Activated T-cell treated with anti-CD3 and anti-CD28 coated beads, Interleukin-2, amount 50 U/mL, for 72 hours (primary cell): ENCODE data around the gene RGS2. TPM values are rescaled to one million over a fixed set of nuclear protein-coding genes. Genes with fewer than 3 reads are reported as not detected.
A peak's percentile ranks its signal among the peaks of the same experiment; 100 is the strongest.

Experiments
- ATAC-seq, 2 donors: fragments of 150-1000 bp; cut with Tn5 transposase; replicated peaks in 1 of 2; 2 replicates each; pipeline ENCODE4 v1.10.0; 2021; ENCODE audit warnings: moderate library complexity in 2 of 2, mild to moderate bottlenecking in 1 of 2
- DNase-seq, 2 donors: peaks; one replicate each; pipeline ENCODE4 v3.0.0; 2021 to 2022; ENCODE audit warnings: mixed read lengths in 1 of 2
- H3K27ac Mint-ChIP-seq: one replicate; pipeline ENCODE4 v1.8.0; 2022; ENCODE audit warnings: mild to moderate bottlenecking, moderate library complexity, mixed read lengths
- H3K27me3 Mint-ChIP-seq: one replicate; pipeline ENCODE4 v1.8.0; 2022; ENCODE audit warnings: low read depth, mixed read lengths
- H3K36me3 Mint-ChIP-seq, 2 donors: one replicate each; pipeline ENCODE4 v1.8.0; 2022; ENCODE audit warnings: mixed read lengths in 2 of 2, mild to moderate bottlenecking in 1 of 2; ENCODE audit not compliant: insufficient read depth in 2 of 2
- H3K4me1 Mint-ChIP-seq: one replicate; pipeline ENCODE4 v1.8.0; 2022; ENCODE audit warnings: low read depth, mixed read lengths
- H3K4me3 Mint-ChIP-seq, 2 donors: one replicate each; pipeline ENCODE4 v1.8.0; 2022; ENCODE audit warnings: mild to moderate bottlenecking in 2 of 2, mixed read lengths in 2 of 2, moderate library complexity in 2 of 2
- H3K9me3 Mint-ChIP-seq, 2 donors: one replicate each; pipeline ENCODE4 v1.8.0; 2022; ENCODE audit warnings: mixed read lengths in 2 of 2
- total RNA-seq, 2 donors: library from RNA; stranded (reverse); gene quantifications; one replicate each; pipeline ENCODE4 v1.2.3, GENCODE V29; 2022

Gene RGS2, protein sequence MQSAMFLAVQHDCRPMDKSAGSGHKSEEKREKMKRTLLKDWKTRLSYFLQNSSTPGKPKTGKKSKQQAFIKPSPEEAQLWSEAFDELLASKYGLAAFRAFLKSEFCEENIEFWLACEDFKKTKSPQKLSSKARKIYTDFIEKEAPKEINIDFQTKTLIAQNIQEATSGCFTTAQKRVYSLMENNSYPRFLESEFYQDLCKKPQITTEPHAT
- total RNA-seq: 10 to 100 TPM; 20.0 to 21.1 TPM

DNA sequence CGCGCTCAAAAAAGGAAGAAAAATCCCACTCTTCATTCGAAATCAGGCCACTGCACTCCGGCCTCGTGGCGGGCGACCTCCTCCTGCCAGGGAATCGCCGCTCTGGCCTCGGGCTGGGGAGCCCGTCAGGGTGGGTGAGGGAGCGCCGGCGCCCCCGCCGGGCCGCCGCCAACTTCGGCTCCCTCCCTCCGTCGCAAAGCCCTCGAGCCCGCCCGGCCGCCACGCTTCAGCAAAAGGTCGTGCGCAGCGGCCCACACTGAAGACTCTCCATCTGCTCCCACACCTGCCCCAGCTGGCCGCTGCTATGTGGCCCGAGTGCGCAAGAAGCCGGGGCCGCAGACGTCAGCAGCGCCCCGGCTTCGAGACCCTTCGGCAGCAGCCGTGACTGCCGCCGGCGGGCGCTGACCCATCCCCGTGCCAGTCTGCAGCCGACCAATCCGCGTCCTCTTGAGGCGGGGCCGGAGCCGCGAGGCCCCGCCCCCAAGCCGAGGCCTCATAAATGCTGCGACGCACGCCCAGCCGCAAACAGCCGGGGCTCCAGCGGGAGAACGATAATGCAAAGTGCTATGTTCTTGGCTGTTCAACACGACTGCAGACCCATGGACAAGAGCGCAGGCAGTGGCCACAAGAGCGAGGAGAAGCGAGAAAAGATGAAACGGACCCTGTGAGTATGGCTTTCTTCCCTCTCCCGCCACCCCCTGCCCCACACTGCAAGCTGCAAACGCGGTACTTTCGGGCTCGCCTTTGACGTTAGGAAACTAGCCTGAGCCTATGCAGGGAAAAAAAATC lies at the start of gene RGS2:
TSS of gene RGS2 (plus strand) at position 522 of the 789 bp plus-strand sequence. CDS start at position 555, 33 bp downstream.
- peaks cover 4 to 8% of the 10 kb centered on the region in 2 donors for H3K36me3 Mint-ChIP-seq
- ATAC-seq (peak; percentile 93 to 94), DNase-seq (peak; percentile 88 to 89)
- H3K27me3 Mint-ChIP-seq: peaks cover 4% of the 10 kb centered on the region
- no peaks in the 10 kb centered on the region for H3K9me3 Mint-ChIP-seq
- H3K4me1 Mint-ChIP-seq: peaks cover 36% of the 10 kb centered on the region
- peak within 1 kb of the TSS; percentile 89 for H3K27ac Mint-ChIP-seq
- H3K4me3 Mint-ChIP-seq: peak within 1 kb of the TSS; percentile 89 to 92

DNA sequence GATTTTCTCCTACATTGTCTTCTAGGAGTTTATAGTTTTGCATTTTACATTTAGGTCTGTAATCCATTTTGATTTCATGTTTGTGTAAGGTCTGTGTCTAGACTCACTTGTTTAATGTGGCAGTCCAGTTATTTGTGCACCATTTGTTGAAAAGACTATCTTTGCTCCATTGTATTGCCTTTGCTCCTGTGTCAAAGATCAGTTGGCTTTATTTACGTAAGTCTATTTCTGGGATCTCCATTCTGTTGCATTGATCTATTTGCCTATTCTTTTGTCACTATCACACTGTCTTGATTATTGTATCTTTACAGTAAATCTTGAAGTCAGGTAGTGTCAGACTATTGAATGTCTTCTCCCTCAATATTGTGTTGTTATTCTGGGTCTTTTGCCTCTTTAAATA lies 49.7 kb upstream of the RGS2 start:
- H3K4me1 Mint-ChIP-seq: peaks cover 5% of the 10 kb centered on the region
- DNase-seq (no peak), ATAC-seq (no peak)
- no peak overlapping the region for H3K4me3 Mint-ChIP-seq
- no peaks in the 10 kb centered on the region for H3K36me3 Mint-ChIP-seq
- peaks cover 21% of the 10 kb centered on the region for H3K27me3 Mint-ChIP-seq
- no peak overlapping the region for H3K27ac Mint-ChIP-seq
- H3K9me3 Mint-ChIP-seq: peaks cover 2 to 3% of the 10 kb centered on the region in 2 donors

DNA sequence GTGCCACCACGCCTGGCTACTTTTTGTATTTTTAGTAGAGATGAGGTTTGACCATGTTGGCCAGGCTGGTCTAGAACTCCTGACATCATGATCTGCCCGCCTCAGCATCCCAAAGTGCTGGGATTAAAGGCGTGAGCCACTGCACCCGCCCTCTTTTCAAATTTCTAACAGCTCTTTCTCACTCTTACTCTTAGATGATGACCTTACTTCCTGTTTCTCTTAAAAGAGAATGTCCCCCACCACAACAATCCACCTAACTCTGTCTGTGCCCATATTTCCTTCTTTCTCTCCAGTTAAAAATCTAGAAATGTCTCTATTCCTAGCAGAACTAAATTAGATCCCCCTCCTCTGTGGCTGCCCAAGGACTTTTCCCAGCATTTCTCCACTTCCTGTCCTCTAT lies 46.6 kb upstream of the RGS2 start:
- Mint-ChIP-seq H3K27me3 (peaks cover 28% of the 10 kb centered on the region), H3K4me1 (peaks cover 5% of the 10 kb centered on the region), H3K36me3 (no peaks in the 10 kb centered on the region), H3K9me3 (peaks cover 2 to 3% of the 10 kb centered on the region in 2 donors), H3K4me3 (no peak overlapping the region), H3K27ac (no peak overlapping the region)
- ATAC-seq (no peak), DNase-seq (no peak)

DNA sequence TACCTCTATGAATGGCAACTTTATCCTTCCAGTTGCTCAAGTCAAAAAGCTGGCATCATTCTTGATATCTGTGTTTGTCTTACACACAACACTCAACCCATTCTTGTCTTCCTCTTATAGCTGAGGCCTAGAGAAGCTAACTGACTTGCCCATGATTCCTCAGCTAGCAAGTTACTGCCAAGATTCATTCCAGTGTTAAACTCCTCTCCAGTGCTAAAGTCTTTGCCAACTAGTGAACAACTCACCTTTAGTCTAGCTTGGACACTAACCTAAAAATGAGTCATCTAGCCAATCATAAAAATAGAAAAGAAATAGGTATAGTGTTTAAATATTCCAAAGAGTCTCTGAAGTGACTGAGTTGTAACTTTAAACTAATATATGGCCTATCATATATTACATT lies 45.6 kb upstream of the RGS2 start:
- Mint-ChIP-seq H3K27ac (no peak overlapping the region), H3K9me3 (peaks cover 2 to 3% of the 10 kb centered on the region in 2 donors), H3K36me3 (no peaks in the 10 kb centered on the region), H3K27me3 (peaks cover 30% of the 10 kb centered on the region), H3K4me3 (no peak overlapping the region), H3K4me1 (peaks cover 5% of the 10 kb centered on the region)
- DNase-seq (no peak), ATAC-seq (no peak)

DNA sequence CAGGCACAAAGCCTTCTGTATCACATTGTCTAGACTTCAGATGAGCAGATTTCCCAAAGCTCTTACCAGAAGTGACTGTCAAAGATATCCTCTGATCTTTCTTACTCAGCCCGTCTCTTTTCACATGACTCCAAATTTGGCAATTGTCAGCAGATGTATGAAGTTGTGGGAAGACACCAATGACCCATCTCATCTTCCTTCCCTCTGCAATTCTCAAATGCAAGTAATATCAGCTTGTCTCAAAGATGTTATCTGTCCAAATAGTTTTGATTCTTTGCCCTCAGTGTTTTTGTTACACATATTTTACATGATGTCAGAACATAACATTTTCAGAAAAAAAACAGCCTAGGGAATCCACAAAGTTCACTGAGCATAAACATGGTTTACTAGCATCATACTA lies 45.1 kb upstream of the RGS2 start:
- H3K27ac Mint-ChIP-seq: no peak overlapping the region
- peaks cover 5% of the 10 kb centered on the region for H3K4me1 Mint-ChIP-seq
- H3K27me3 Mint-ChIP-seq: peaks cover 31% of the 10 kb centered on the region
- ATAC-seq: peak in 1 of 2 donors; percentile 61
- DNase-seq: no peak
- H3K4me3 Mint-ChIP-seq: no peak overlapping the region
- H3K36me3 Mint-ChIP-seq: no peaks in the 10 kb centered on the region
- H3K9me3 Mint-ChIP-seq: peaks cover 2 to 3% of the 10 kb centered on the region in 2 donors

DNA sequence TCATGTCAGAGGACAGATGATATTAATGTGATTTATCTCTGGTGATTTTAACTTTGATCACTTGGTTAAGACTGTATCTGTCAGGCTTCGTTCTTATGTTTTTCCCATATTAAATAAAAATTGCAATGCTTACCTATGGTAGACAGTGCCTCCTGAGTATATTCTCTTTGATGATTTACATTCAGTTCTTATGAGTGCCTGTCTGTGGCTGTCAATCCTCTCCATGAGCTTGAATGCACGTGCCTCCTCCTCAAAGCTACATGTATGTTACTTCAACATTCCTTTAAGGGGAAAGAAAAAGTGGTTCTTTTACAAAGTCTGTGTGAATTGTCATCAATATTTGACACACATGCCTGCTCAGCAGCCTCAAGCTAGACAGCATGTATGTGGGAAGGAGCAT lies 44.2 kb upstream of the RGS2 start:
- H3K36me3 Mint-ChIP-seq: no peaks in the 10 kb centered on the region
- H3K27ac Mint-ChIP-seq: no peak overlapping the region
- peaks cover 2 to 3% of the 10 kb centered on the region in 2 donors for H3K9me3 Mint-ChIP-seq
- ATAC-seq (no peak), DNase-seq (no peak)
- H3K4me1 Mint-ChIP-seq: peaks cover 5% of the 10 kb centered on the region
- no peak overlapping the region for H3K4me3 Mint-ChIP-seq
- H3K27me3 Mint-ChIP-seq: peaks cover 38% of the 10 kb centered on the region

DNA sequence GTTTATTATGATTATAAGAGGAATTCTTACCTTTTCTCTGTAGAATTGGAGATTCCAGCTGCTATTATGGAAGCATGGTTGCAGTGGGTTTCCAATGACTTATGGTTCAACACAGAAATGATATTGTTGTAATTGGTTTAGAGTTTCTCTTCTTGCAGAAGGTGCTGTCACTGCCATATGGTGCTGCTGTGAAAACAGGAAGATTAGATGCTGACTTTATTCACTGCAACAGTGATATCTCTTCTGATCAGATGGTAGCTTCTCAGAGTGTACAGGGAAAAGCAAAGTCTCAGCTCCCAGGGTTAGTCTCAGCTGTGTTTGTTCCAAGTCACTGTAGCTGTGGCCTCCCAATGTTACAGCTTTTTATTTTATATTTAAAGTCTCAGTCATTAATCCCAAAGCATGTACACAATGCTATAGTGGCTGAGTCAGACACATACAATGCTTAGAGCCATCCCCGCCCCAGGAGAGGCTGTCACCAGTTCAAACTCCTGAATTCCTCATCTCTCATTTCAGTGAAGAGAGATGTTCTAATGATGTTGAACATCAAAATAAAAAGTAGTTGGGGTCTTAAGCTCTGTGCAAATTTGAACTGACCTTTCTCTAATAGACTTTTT lies 42.7 kb upstream of the RGS2 start:
- H3K27ac Mint-ChIP-seq: no peak overlapping the region

DNA sequence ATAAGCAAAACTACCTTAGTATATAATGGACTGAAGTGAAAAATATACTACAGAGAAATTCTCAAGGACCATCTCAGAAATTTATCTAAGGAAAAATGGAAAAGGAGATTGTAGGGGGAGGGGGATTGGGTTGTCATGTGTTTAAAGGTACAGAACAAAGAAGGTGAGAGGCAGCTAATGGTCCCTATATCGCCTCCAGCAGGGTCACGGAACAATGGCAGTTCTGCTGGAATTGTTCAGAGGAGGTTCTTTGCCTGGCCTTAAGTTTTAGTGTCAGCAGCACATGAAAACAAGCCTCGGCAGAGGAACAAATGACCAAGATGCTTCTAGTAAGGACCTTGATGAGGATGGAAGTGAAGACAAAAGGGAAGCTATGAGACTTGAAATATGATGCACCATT lies 42.0 kb upstream of the RGS2 start:
- Mint-ChIP-seq H3K27ac (no peak overlapping the region), H3K9me3 (peaks cover 2 to 3% of the 10 kb centered on the region in 2 donors), H3K4me1 (peaks cover 5% of the 10 kb centered on the region), H3K4me3 (no peak overlapping the region), H3K27me3 (peaks cover 29% of the 10 kb centered on the region), H3K36me3 (no peaks in the 10 kb centered on the region)
- DNase-seq (no peak), ATAC-seq (no peak)

More for the DNA sequence above, 42.7 kb upstream of the RGS2 start:
- H3K36me3 Mint-ChIP-seq: no peaks in the 10 kb centered on the region
- peaks cover 2 to 3% of the 10 kb centered on the region in 2 donors for H3K9me3 Mint-ChIP-seq
- DNase-seq: no peak
- H3K4me1 Mint-ChIP-seq: peaks cover 5% of the 10 kb centered on the region
- no peak overlapping the region for H3K4me3 Mint-ChIP-seq
- ATAC-seq: no peak
- peaks cover 32% of the 10 kb centered on the region for H3K27me3 Mint-ChIP-seq

DNA sequence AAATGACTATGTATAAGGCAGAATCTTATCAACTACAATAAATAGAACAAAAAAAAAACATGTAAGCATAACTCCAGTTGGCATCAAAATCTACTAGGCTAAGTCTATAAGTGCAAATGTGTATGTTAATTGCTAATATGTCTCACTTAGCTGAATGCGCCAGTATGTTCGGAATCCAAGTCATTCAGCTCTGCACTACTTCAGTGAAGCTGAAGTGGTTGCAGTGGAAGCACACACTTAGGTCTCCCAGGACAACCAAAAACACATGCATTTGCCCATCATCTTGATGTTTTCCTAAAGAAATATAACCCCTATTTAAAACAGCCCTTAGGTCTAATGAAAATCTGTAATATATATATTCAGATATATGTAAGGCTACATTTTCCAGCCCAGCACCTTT lies 41.0 kb upstream of the RGS2 start:
- DNase-seq: no peak
- H3K27ac Mint-ChIP-seq: no peak overlapping the region
- no peak overlapping the region for H3K4me3 Mint-ChIP-seq
- H3K4me1 Mint-ChIP-seq: no peaks in the 10 kb centered on the region
- H3K36me3 Mint-ChIP-seq: no peaks in the 10 kb centered on the region
- ATAC-seq: no peak
- peaks cover 21% of the 10 kb centered on the region for H3K27me3 Mint-ChIP-seq
- H3K9me3 Mint-ChIP-seq: peaks cover 0 to 2% of the 10 kb centered on the region in 2 donors

DNA sequence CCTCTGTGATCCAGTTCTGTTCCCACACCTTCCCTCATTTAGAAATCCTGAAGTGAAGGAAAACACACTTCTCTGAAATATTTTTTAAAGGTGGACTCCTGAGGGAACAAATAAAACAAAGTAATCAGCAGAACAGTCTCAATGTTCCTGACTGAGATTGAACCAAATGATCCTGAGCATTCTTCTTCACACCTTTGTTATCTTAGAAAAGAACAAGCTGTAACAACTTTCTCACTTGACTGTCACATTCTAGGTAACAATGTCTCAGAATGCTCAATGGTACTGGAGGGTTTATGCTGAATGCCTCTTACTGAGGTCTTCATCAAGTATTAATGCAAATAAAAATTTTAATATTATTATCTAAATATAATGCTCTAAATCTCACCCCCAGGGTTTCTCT lies 40.4 kb upstream of the RGS2 start:
- ATAC-seq (no peak), DNase-seq (no peak)
- Mint-ChIP-seq H3K4me3 (no peak overlapping the region), H3K4me1 (no peaks in the 10 kb centered on the region), H3K27me3 (peaks cover 17% of the 10 kb centered on the region), H3K36me3 (no peaks in the 10 kb centered on the region), H3K27ac (no peak overlapping the region), H3K9me3 (no peaks in the 10 kb centered on the region)

DNA sequence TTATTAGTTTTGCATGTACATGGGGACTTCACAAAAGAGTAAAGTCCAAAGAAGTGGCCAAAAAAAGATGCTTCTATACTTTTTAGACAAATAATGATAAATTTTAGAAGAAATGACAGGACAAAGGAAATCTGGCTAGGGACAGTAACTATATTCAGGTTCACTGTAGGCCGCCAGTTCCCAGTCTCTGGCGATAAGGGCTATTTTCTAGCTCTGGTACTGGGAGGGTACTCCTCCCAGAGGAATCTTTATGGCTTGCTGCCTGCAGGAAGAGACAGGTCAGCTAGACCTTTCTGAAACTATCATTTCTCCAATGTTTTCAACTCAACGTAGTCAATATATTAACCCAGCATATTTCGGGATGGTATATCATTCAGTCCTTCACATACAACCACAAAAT lies 37.5 kb upstream of the RGS2 start:
- Mint-ChIP-seq H3K9me3 (no peaks in the 10 kb centered on the region), H3K36me3 (no peaks in the 10 kb centered on the region), H3K4me3 (no peak overlapping the region), H3K27ac (no peak overlapping the region), H3K27me3 (peaks cover 17% of the 10 kb centered on the region), H3K4me1 (no peaks in the 10 kb centered on the region)
- DNase-seq (no peak), ATAC-seq (no peak)

DNA sequence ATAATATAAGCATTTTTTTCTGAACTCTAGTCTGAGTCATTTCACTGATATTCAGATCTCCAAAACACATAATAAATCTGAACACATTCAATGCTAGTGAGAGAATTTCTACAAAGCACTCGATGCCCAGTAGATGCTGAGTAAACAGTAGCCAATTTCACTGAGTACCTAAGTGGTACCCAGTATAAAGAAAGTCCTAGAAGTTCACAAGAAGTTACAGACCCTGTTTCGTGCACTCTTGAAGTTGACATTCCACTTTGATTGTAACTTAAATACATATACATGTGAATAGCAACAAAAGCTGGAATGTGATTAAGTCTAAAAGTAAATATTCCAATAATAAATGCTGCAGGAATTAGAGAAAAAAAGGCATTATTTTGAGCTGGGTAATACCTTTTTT lies 33.2 kb upstream of the RGS2 start:
- ATAC-seq (no peak), DNase-seq (no peak)
- Mint-ChIP-seq H3K27ac (no peak overlapping the region), H3K4me1 (no peaks in the 10 kb centered on the region), H3K4me3 (no peak overlapping the region), H3K9me3 (no peaks in the 10 kb centered on the region), H3K27me3 (peaks cover 2% of the 10 kb centered on the region), H3K36me3 (no peaks in the 10 kb centered on the region)

DNA sequence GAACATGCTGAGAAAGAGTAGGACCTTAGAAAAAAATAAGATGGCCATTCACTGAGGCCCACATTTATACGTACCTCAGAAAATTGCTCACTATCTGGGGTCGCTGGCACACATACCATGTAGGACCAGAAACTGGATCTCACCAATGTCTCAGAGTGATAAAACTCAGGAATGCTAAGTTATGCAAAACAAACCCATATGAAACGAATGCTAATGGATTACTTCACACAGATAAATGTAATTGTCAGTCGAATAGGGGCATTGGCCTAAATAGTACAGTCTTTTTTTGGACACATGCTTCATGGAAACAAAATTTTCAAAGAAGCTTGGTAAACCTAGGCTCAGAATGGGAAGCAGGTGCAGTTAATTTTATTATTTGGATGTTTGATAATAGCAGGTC lies 32.6 kb upstream of the RGS2 start:
- no peak for DNase-seq
- no peak overlapping the region for H3K27ac Mint-ChIP-seq
- no peaks in the 10 kb centered on the region for H3K4me1 Mint-ChIP-seq
- no peaks in the 10 kb centered on the region for H3K36me3 Mint-ChIP-seq
- no peaks in the 10 kb centered on the region for H3K9me3 Mint-ChIP-seq
- H3K4me3 Mint-ChIP-seq: no peak overlapping the region
- peaks cover 8% of the 10 kb centered on the region for H3K27me3 Mint-ChIP-seq
- ATAC-seq: no peak
